KOPT-K1 (cell line): ENCODE measurements around the gene ADGRB2.

Experiments used
- H3K27ac ChIP-seq: fragments of 200-600 bp; sonication (generic); 2 replicates; pipeline ENCODE4 v1.5.1; 2016; ENCODE audit warnings: antibody characterized with exemption, mild to moderate bottlenecking, low read depth, low read length; ENCODE audit not compliant: poor library complexity, severe bottlenecking
- H3K36me3 ChIP-seq: fragments of 200-600 bp; sonication (generic); 2 replicates; pipeline ENCODE4 v1.5.1; 2017; ENCODE audit warnings: antibody characterized with exemption, mild to moderate bottlenecking, low read length, moderate library complexity; ENCODE audit not compliant: insufficient read depth
- H3K9me3 ChIP-seq: fragments of 200-600 bp; sonication (generic); 2 replicates; pipeline ENCODE4 v1.5.1; 2017; ENCODE audit warnings: antibody characterized with exemption, low read length, mild to moderate bottlenecking; ENCODE audit not compliant: insufficient read depth, poor library complexity, severe bottlenecking

The ADGRB2 gene

GRCh38 chr1:31755850-31756492 lies 8.2 kb downstream of the ADGRB2 start:
- Histone ChIP-seq H3K36me3 (peaks cover 4% of the 10 kb centered on the region; the same call in 1 of the 2 replicates), H3K27ac (no peak overlapping the region), H3K9me3 (no peaks in the 10 kb centered on the region)

GRCh38 chr1:31755197-31755611 lies 8.9 kb downstream of the ADGRB2 start:
- Histone ChIP-seq H3K36me3 (peaks cover 4% of the 10 kb centered on the region; the same call in 1 of the 2 replicates), H3K9me3 (no peaks in the 10 kb centered on the region), H3K27ac (no peak overlapping the region)

- H3K36me3 ChIP-seq = peaks cover 4% of the 10 kb centered on the region; the same call in 1 of the 2 replicates
- no peak overlapping the region for H3K27ac ChIP-seq
- no peaks in the 10 kb centered on the region for H3K9me3 ChIP-seq
Measured at GRCh38 chr1:31754397-31754796, 9.7 kb downstream of the ADGRB2 start.

GRCh38 chr1:31753707-31754349 lies 10.3 kb downstream of the ADGRB2 start:
- Histone ChIP-seq H3K9me3 (no peaks in the 10 kb centered on the region), H3K27ac (peak overlapping the region; percentile 69), H3K36me3 (peaks cover 4% of the 10 kb centered on the region; the same call in 1 of the 2 replicates)

GRCh38 chr1:31752952-31753475 lies 11.1 kb downstream of the ADGRB2 start:
- Histone ChIP-seq H3K36me3 (peaks cover 4% of the 10 kb centered on the region; the same call in 1 of the 2 replicates), H3K9me3 (no peaks in the 10 kb centered on the region), H3K27ac (peak overlapping the region; percentile 69)

- Histone ChIP-seq H3K9me3 (no peaks in the 10 kb centered on the region), H3K27ac (peak overlapping the region; percentile 69), H3K36me3 (peaks cover 4% of the 10 kb centered on the region; the same call in 1 of the 2 replicates)
Measured at GRCh38 chr1:31752258-31752657, 11.9 kb downstream of the ADGRB2 start.

GRCh38 chr1:31751822-31752241 lies 12.3 kb downstream of the ADGRB2 start:
- H3K9me3 ChIP-seq = no peaks in the 10 kb centered on the region
- peak overlapping the region; percentile 69 for H3K27ac ChIP-seq

GRCh38 chr1:31750858-31751510 lies 13.2 kb downstream of the ADGRB2 start:
- Histone ChIP-seq H3K9me3 (no peaks in the 10 kb centered on the region), H3K36me3 (peaks cover 4% of the 10 kb centered on the region; the same call in 1 of the 2 replicates), H3K27ac (peak overlapping the region; percentile 45)

More at GRCh38 chr1:31751822-31752241, 12.3 kb downstream of the ADGRB2 start:
- H3K36me3 ChIP-seq = peaks cover 4% of the 10 kb centered on the region; the same call in 1 of the 2 replicates

- Histone ChIP-seq H3K27ac (peak overlapping the region; percentile 45), H3K9me3 (no peaks in the 10 kb centered on the region), H3K36me3 (no peaks in the 10 kb centered on the region)
Measured at GRCh38 chr1:31749785-31750735, 14.1 kb downstream of the ADGRB2 start.

- Histone ChIP-seq H3K9me3 (no peaks in the 10 kb centered on the region), H3K36me3 (no peaks in the 10 kb centered on the region), H3K27ac (no peak overlapping the region)
Measured at GRCh38 chr1:31748365-31748764, 15.8 kb downstream of the ADGRB2 start.

GRCh38 chr1:31747304-31747703 lies 16.8 kb downstream of the ADGRB2 start:
- no peaks in the 10 kb centered on the region for H3K36me3 ChIP-seq
- H3K9me3 ChIP-seq = no peaks in the 10 kb centered on the region

GRCh38 chr1:31746687-31747086 lies 17.5 kb downstream of the ADGRB2 start:
- no peaks in the 10 kb centered on the region for H3K9me3 ChIP-seq
- no peak overlapping the region for H3K27ac ChIP-seq
- H3K36me3 ChIP-seq = no peaks in the 10 kb centered on the region

More at GRCh38 chr1:31747304-31747703, 16.8 kb downstream of the ADGRB2 start:
- no peak overlapping the region for H3K27ac ChIP-seq

GRCh38 chr1:31745946-31746670 lies 18.0 kb downstream of the ADGRB2 start:
- Histone ChIP-seq H3K36me3 (no peaks in the 10 kb centered on the region; the same call in 1 of the 2 replicates), H3K27ac (no peak overlapping the region), H3K9me3 (no peaks in the 10 kb centered on the region)
